ENCODE results near the gene MTRF1L.

DNA sequence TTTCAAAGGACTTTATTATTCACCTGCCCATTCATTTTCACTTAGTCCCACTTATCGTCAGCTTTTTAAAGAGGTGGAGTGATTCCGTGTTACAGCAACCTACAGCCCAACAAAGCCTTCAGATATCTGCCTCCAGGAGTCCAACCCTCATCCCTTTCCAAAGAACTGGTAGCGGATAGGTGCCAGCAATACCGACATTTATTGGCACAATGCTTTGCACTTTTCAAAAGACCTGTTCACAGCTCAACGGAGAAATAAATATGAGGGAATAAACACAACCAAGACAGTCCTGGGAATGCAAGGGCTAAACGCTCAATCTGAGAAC lies 819 bp upstream of the MTRF1L start:
- no peak for TF ChIP-seq POLR2A (IDR thresholded peaks at IDR 0.05)
- TF ChIP-seq, protein P1, sequence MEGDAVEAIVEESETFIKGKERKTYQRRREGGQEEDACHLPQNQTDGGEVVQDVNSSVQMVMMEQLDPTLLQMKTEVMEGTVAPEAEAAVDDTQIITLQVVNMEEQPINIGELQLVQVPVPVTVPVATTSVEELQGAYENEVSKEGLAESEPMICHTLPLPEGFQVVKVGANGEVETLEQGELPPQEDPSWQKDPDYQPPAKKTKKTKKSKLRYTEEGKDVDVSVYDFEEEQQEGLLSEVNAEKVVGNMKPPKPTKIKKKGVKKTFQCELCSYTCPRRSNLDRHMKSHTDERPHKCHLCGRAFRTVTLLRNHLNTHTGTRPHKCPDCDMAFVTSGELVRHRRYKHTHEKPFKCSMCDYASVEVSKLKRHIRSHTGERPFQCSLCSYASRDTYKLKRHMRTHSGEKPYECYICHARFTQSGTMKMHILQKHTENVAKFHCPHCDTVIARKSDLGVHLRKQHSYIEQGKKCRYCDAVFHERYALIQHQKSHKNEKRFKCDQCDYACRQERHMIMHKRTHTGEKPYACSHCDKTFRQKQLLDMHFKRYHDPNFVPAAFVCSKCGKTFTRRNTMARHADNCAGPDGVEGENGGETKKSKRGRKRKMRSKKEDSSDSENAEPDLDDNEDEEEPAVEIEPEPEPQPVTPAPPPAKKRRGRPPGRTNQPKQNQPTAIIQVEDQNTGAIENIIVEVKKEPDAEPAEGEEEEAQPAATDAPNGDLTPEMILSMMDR (IDR thresholded peaks at IDR 0.05 in 8 of 11, conservative IDR thresholded peaks at IDR 0.05 in 3 of 11) = no peak

Data from spleen (tissue), 7 donors.